Thymus (tissue), 14 donors: Measurements from ENCODE around the gene IFNB1. TPM values are rescaled to one million over a fixed set of nuclear protein-coding genes. Genes with fewer than 3 reads are reported as not detected.
A peak's percentile ranks its signal among the peaks of the same experiment; 100 is the strongest.

Experiments
- DNase-seq, 9 donors: peaks; one replicate each; pipeline ENCODE4 v3.0.0-alpha.2; 2013; ENCODE audit warnings: low spot score in 9 of 9, low read depth in 6 of 9, missing footprints in 1 of 9
- H3K27ac ChIP-seq, 2 donors: one replicate each; pipeline ENCODE4 v1.5.1; 2013; ENCODE audit warnings: control low read depth in 1 of 2, low read depth in 1 of 2, low read length in 1 of 2, mild to moderate bottlenecking in 1 of 2, moderate library complexity in 1 of 2
- H3K27me3 ChIP-seq, 2 donors: one replicate each; pipeline ENCODE4 v1.5.1; 2013; ENCODE audit warnings: low read length in 1 of 2; ENCODE audit not compliant: control insufficient read depth in 2 of 2, insufficient read depth in 1 of 2
- H3K36me3 ChIP-seq, 2 donors: one replicate each; pipeline ENCODE4 v1.5.1; 2013; ENCODE audit warnings: low read length in 1 of 2, mild to moderate bottlenecking in 1 of 2, moderate library complexity in 1 of 2; ENCODE audit not compliant: control insufficient read depth in 2 of 2, insufficient read depth in 2 of 2
- H3K4me1 ChIP-seq, 2 donors: one replicate each; pipeline ENCODE4 v1.5.1; 2013; ENCODE audit warnings: low read length in 2 of 2; ENCODE audit not compliant: control insufficient read depth in 2 of 2, insufficient read depth in 2 of 2
- H3K4me3 ChIP-seq, 2 donors: one replicate each; pipeline ENCODE4 v1.5.1; 2013; ENCODE audit warnings: low read length in 2 of 2, control low read depth in 1 of 2, mild to moderate bottlenecking in 1 of 2
- H3K9me3 ChIP-seq, 2 donors: one replicate each; pipeline ENCODE4 v1.5.1; 2013; ENCODE audit warnings: low read length in 1 of 2, mild to moderate bottlenecking in 1 of 2; ENCODE audit not compliant: control insufficient read depth in 2 of 2, insufficient read depth in 1 of 2
- WGBS: extraction: QIAGEN DNeasy Blood & Tissue Kit; methylation state at CpG from one replicate; pipeline ENCODE4 v1.1.7; 2013; 5-methylcytosine and 5-hydroxymethylcytosine counted together
- long read RNA-seq, 10 donors: transcript quantifications; one replicate each; lab custom pipeline, GENCODE V29; 2026
- polyA plus RNA-seq: library from polyadenylated mRNA; stranded (reverse); fragments of 200-250 nt; gene quantifications from one replicate; pipeline ENCODE4 v1.2.3, GENCODE V29; 2013
- total RNA-seq: library from RNA; stranded (reverse); fragments of 120-200 nt; gene quantifications from one replicate; pipeline ENCODE4 v1.2.4, GENCODE V29; 2013
- donor health status: healthy.

Gene IFNB1
- 0.05 TPM for total RNA-seq
- polyA plus RNA-seq, result 0.11 TPM
- long read RNA-seq, donor 1, result 0 reads
- long read RNA-seq, donor 2, result 0 reads
- long read RNA-seq, donor 3, result 0 reads
- long read RNA-seq, donor 4, result 0 reads
- long read RNA-seq, donor 5, result 0 reads
- long read RNA-seq, donor 6, result 0 reads
- long read RNA-seq, donor 7, result 0 reads
- long read RNA-seq, donor 8, result 0 reads
- long read RNA-seq, donor 9, result 0 reads
- long read RNA-seq, donor 10, result 0 reads

GRCh38 chr9:21077781-21078180 is at the start of gene IFNB1:
Gene IFNB1 (minus strand): TSS chr9:21077942. CDS start chr9:21077869, 73 bp downstream.
- H3K4me3 ChIP-seq, result no peak within 1 kb of the TSS
- WGBS, result 95% methylated on average over 3 of the region's 3 CpGs
- no peak for DNase-seq

GRCh38 chr9:21121595-21122251 is 44.0 kb upstream of the IFNB1 start:
- no peaks in the 10 kb centered on the region for H3K36me3 ChIP-seq
- no peaks in the 10 kb centered on the region for H3K9me3 ChIP-seq
- 96% methylated on average over 4 of the region's 4 CpGs for WGBS
- H3K27ac ChIP-seq, result no peak overlapping the region
- peaks cover 0 to 4% of the 10 kb centered on the region in 2 donors for H3K4me1 ChIP-seq
- DNase-seq, result no peak
- no peak overlapping the region for H3K4me3 ChIP-seq
- no peaks in the 10 kb centered on the region for H3K27me3 ChIP-seq

More at GRCh38 chr9:21077781-21078180, at the start of gene IFNB1:
- H3K36me3 ChIP-seq, result no peaks in the 10 kb centered on the region
- no peak within 1 kb of the TSS for H3K27ac ChIP-seq
- no peaks in the 10 kb centered on the region for H3K27me3 ChIP-seq
- H3K4me1 ChIP-seq, result peaks cover 9% of the 10 kb centered on the region in 2 donors
- no peaks in the 10 kb centered on the region for H3K9me3 ChIP-seq

GRCh38 chr9:21121079-21121478 is 43.3 kb upstream of the IFNB1 start:
- Histone ChIP-seq H3K4me3 (no peak overlapping the region), H3K27me3 (no peaks in the 10 kb centered on the region), H3K36me3 (no peaks in the 10 kb centered on the region), H3K4me1 (peaks cover 0 to 4% of the 10 kb centered on the region in 2 donors), H3K9me3 (no peaks in the 10 kb centered on the region), H3K27ac (no peak overlapping the region)
- 47% methylated on average over 2 of the region's 2 CpGs for WGBS
- DNase-seq, result peak in 1 of 9 donors; percentile 40

- Histone ChIP-seq H3K4me3 (no peak overlapping the region), H3K36me3 (no peaks in the 10 kb centered on the region), H3K27ac (no peak overlapping the region), H3K27me3 (no peaks in the 10 kb centered on the region), H3K9me3 (no peaks in the 10 kb centered on the region), H3K4me1 (peaks cover 0 to 4% of the 10 kb centered on the region in 2 donors)
- 33% methylated on average over 7 of the region's 7 CpGs for whole genome bisulfite sequencing
- peak in 1 of 9 donors; percentile 32 for DNase-seq
These were observed 41.5 kb upstream of the IFNB1 start for GRCh38 chr9:21119093-21119770.

GRCh38 chr9:21114311-21114710 is 36.6 kb upstream of the IFNB1 start:
- Histone ChIP-seq H3K4me3 (no peak overlapping the region), H3K9me3 (no peaks in the 10 kb centered on the region), H3K27me3 (no peaks in the 10 kb centered on the region), H3K36me3 (no peaks in the 10 kb centered on the region), H3K4me1 (peaks cover 0 to under 1% of the 10 kb centered on the region in 2 donors), H3K27ac (no peak overlapping the region)
- 94% methylated on average over 2 of the region's 2 CpGs for WGBS
- no peak for DNase-seq

GRCh38 chr9:21110708-21111576 is 33.2 kb upstream of the IFNB1 start:
- 24% methylated on average over 4 of the region's 4 CpGs for WGBS
- Histone ChIP-seq H3K4me3 (no peak overlapping the region), H3K27me3 (no peaks in the 10 kb centered on the region), H3K4me1 (no peaks in the 10 kb centered on the region), H3K9me3 (no peaks in the 10 kb centered on the region), H3K36me3 (no peaks in the 10 kb centered on the region), H3K27ac (no peak overlapping the region)
- DNase-seq, result peak; percentile 36 to 86 (median 74)

- 39% methylated on average over 1 of the region's 1 CpG for WGBS
- Histone ChIP-seq H3K4me3 (no peak overlapping the region), H3K4me1 (no peaks in the 10 kb centered on the region), H3K27me3 (no peaks in the 10 kb centered on the region), H3K36me3 (no peaks in the 10 kb centered on the region), H3K9me3 (no peaks in the 10 kb centered on the region), H3K27ac (no peak overlapping the region)
- DNase-seq, result no peak
These were observed 27.0 kb upstream of the IFNB1 start for GRCh38 chr9:21104787-21105186.

GRCh38 chr9:21102305-21102704 is 24.6 kb upstream of the IFNB1 start:
- no peaks in the 10 kb centered on the region for H3K36me3 ChIP-seq
- DNase-seq, result no peak
- H3K27me3 ChIP-seq, result no peaks in the 10 kb centered on the region
- H3K4me1 ChIP-seq, result no peaks in the 10 kb centered on the region
- no peak overlapping the region for H3K27ac ChIP-seq
- H3K4me3 ChIP-seq, result no peak overlapping the region
- 100% methylated on average over 1 of the region's 1 CpG for WGBS
- H3K9me3 ChIP-seq, result no peaks in the 10 kb centered on the region
